ENCODE measurements around the gene BAHCC1.
A peak's percentile ranks its signal among the peaks of the same experiment; 100 is the strongest.

Gene BAHCC1

GRCh38 chr17:81393684-81394376, 1.4 kb upstream of the BAHCC1 start (continued):
- TF ChIP-seq ZBTB49 (tag by site-specific recombination; IDR thresholded peaks at IDR 0.05; ENCODE audit: low read depth): no peak
- peak; percentile 73 for TF ChIP-seq ZNF558 (tag by site-specific recombination; IDR thresholded peaks at IDR 0.05)
- 0 out of 2 replicates have a peak, but pooled peaks have one; percentile 15 for TF ChIP-seq ZNF677 (tag by site-specific recombination; IDR thresholded peaks at IDR 0.05)
- peak; percentile 97 for TF ChIP-seq KLF10 (tag by site-specific recombination; IDR thresholded peaks at IDR 0.05)
- TF ChIP-seq OVOL3 (tag by site-specific recombination; IDR thresholded peaks at IDR 0.05): no peak
- peak; percentile 61 for TF ChIP-seq PRDM10 (tag by site-specific recombination; IDR thresholded peaks at IDR 0.05)
- 0 out of 2 replicates have a peak, but pooled peaks have one; percentile 10 for TF ChIP-seq MEIS1 (CRISPR knock-in tag; IDR thresholded peaks at IDR 0.05; ENCODE audit: borderline replicate concordance)
- no peak for TF ChIP-seq ZNF132 (tag by site-specific recombination; IDR thresholded peaks at IDR 0.05; ENCODE audit: borderline replicate concordance)
- TF ChIP-seq, protein P1, sequence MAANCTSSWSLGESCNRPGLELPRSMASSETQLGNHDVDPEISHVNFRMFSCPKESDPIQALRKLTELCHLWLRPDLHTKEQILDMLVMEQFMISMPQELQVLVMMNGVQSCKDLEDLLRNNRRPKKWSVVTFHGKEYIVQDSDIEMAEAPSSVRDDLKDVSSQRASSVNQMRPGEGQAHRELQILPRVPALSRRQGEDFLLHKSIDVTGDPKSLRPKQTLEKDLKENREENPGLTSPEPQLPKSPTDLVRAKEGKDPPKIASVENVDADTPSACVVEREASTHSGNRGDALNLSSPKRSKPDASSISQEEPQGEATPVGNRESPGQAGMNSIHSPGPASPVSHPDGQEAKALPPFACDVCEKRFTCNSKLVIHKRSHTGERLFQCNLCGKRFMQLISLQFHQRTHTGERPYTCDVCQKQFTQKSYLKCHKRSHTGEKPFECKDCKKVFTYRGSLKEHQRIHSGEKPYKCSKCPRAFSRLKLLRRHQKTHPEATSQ (tag by site-specific recombination; IDR thresholded peaks at IDR 0.05): 0 out of 2 replicates have a peak, but pooled peaks have one; percentile 66
- peak; percentile 92 for TF ChIP-seq ZNF629 (tag by site-specific recombination; IDR thresholded peaks at IDR 0.05)
- TF ChIP-seq ZBTB8A (tag by site-specific recombination; IDR thresholded peaks at IDR 0.05): peak; percentile 86
- TF ChIP-seq ZNF2 (tag by site-specific recombination; IDR thresholded peaks at IDR 0.05): peak; percentile 87
- peak; percentile 49 for TF ChIP-seq ZNF341 (tag by site-specific recombination; IDR thresholded peaks at IDR 0.05; ENCODE audit: low read depth)
- TF ChIP-seq ZSCAN18 (tag by site-specific recombination; IDR thresholded peaks at IDR 0.05): peak; percentile 94
- peak; percentile 30; the same call in 1 of the 2 replicates for TF ChIP-seq ZNF211 (tag by site-specific recombination; IDR thresholded peaks at IDR 0.05; ENCODE audit: low read depth)
- 0 out of 2 replicates have a peak, but pooled peaks have one; percentile 52 for TF ChIP-seq ZNF501 (tag by site-specific recombination; IDR thresholded peaks at IDR 0.05)
- TF ChIP-seq ZFP41 (tag by site-specific recombination; IDR thresholded peaks at IDR 0.05; ENCODE audit: borderline replicate concordance): no peak
- TF ChIP-seq, protein P2, sequence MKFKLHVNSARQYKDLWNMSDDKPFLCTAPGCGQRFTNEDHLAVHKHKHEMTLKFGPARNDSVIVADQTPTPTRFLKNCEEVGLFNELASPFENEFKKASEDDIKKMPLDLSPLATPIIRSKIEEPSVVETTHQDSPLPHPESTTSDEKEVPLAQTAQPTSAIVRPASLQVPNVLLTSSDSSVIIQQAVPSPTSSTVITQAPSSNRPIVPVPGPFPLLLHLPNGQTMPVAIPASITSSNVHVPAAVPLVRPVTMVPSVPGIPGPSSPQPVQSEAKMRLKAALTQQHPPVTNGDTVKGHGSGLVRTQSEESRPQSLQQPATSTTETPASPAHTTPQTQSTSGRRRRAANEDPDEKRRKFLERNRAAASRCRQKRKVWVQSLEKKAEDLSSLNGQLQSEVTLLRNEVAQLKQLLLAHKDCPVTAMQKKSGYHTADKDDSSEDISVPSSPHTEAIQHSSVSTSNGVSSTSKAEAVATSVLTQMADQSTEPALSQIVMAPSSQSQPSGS (tag by site-specific recombination; IDR thresholded peaks at IDR 0.05; ENCODE audit: low read depth): 0 out of 2 replicates have a peak, but pooled peaks have one; percentile 19
- peak; percentile 66 for TF ChIP-seq KLF1 (tag by site-specific recombination; IDR thresholded peaks at IDR 0.05)
- TF ChIP-seq ZNF692 (tag by site-specific recombination; IDR thresholded peaks at IDR 0.05): peak; percentile 82
- no peak for TF ChIP-seq GLI4 (tag by site-specific recombination; IDR thresholded peaks at IDR 0.05)
- peak; percentile 79 for TF ChIP-seq GLIS1 (tag by site-specific recombination; IDR thresholded peaks at IDR 0.05)
- peak; percentile 97 for TF ChIP-seq ZNF184 (tag by site-specific recombination; IDR thresholded peaks at IDR 0.05)
- TF ChIP-seq SP3 (tag by site-specific recombination; IDR thresholded peaks at IDR 0.05): peak; percentile 93
- no peak for TF ChIP-seq ZNF488 (tag by site-specific recombination; IDR thresholded peaks at IDR 0.05)
- peak; percentile 63 for TF ChIP-seq ZBTB17 (tag by site-specific recombination; IDR thresholded peaks at IDR 0.05)
- TF ChIP-seq ZNF324 (tag by site-specific recombination; IDR thresholded peaks at IDR 0.05): peak; percentile 96

All from HEK293 (cell line).